ENCODE measurements around the gene ANKRD52. TPM values are rescaled to one million over a fixed set of nuclear protein-coding genes. Genes with fewer than 3 reads are reported as not detected.
A peak's percentile ranks its signal among the peaks of the same experiment; 100 is the strongest.

Gene ANKRD52
- total and polyA plus RNA-seq, 2 experiments from 2014 or later: 20.3 to 25.2 TPM

- no peaks in the 10 kb centered on the region for H3K36me3 ChIP-seq (ENCODE audit: insufficient read depth)
- no peak for TF ChIP-seq EZH2phosphoT487 (IDR thresholded peaks at IDR 0.05; ENCODE audit: unreplicated experiment)
- TF ChIP-seq POLR2AphosphoS5 (IDR thresholded peaks at IDR 0.05; ENCODE audit: low read depth): no peak
- TF ChIP-seq ZNF331 (CRISPR knock-in tag; IDR thresholded peaks at IDR 0.05; ENCODE audit: low read depth): no peak
- no peaks in the 10 kb centered on the region for H3K9me2 ChIP-seq (ENCODE audit: insufficient read depth)
- H3K4me2 ChIP-seq: no peak overlapping the region
- no peak for DNase-seq (ENCODE audit: low spot score)
- no peaks in the 10 kb centered on the region for H4K20me1 ChIP-seq (replicated peaks; ENCODE audit: insufficient read depth)
- no peaks in the 10 kb centered on the region for H3K9me3 Mint-ChIP-seq
- no peak overlapping the region for H3K4me3 ChIP-seq
- H2AFZ ChIP-seq: no peak overlapping the region
- ATAC-seq: no peak
- no peaks in the 10 kb centered on the region for H3K27me3 Mint-ChIP-seq (ENCODE audit: insufficient read depth, low read depth, poor library complexity)
- peaks cover 5% of the 10 kb centered on the region; the same call in 1 of the 2 replicates for H3K27me3 ChIP-seq (ENCODE audit: insufficient read depth)
- peaks cover 8% of the 10 kb centered on the region; the same call in 1 of the 3 replicates for H3K36me3 Mint-ChIP-seq (ENCODE audit: low read depth)
- H3K4me1 ChIP-seq (ENCODE audit: insufficient read depth): peaks cover 8% of the 10 kb centered on the region
- H3K27ac ChIP-seq (ENCODE audit: low read depth): no peak overlapping the region
- H3K79me2 ChIP-seq (replicated peaks; ENCODE audit: insufficient read depth): no peaks in the 10 kb centered on the region
- no peak overlapping the region for H3K27ac Mint-ChIP-seq
- 0 out of 2 replicates have a peak, but pooled peaks cover 3% of the 10 kb centered on the region for H3F3A ChIP-seq (replicated peaks; ENCODE audit: low read depth)
- H3K4me1 Mint-ChIP-seq: peaks cover 21% of the 10 kb centered on the region
- no peak overlapping the region for H3K4me3 Mint-ChIP-seq
Observed at GRCh38 chr12:56229082-56229481, 29.1 kb downstream of the ANKRD52 start.

DNA sequence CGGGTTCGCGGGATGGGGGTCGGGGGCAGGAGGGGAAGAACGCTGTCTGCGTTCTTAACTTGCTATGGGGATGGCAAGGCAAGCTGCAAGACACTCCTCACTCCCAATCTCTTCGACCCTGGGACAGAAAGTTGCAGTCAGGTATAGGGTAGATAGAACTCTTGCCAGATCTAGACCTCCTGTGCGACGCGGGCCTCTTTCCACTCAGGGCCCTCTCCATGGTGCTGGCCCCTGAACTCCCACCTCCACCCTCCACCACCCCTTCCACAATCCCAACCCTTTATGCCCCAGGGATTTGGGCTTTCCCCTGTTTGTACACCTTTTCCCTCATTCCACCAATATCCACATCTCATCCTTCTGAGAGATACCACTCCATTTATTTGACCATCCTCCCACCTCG lies 33.2 kb downstream of the ANKRD52 start:
- Histone ChIP-seq H3K79me2 (replicated peaks; ENCODE audit: insufficient read depth) (peaks cover 13% of the 10 kb centered on the region), H3K27ac (ENCODE audit: low read depth) (no peak overlapping the region), H3K4me3 (peak overlapping the region; percentile 68), H3K4me1 (ENCODE audit: insufficient read depth) (peaks cover 30% of the 10 kb centered on the region), H4K20me1 (replicated peaks; ENCODE audit: insufficient read depth) (no peaks in the 10 kb centered on the region), H3K4me2 (peak overlapping the region; percentile 93), H3K36me3 (ENCODE audit: insufficient read depth) (no peaks in the 10 kb centered on the region), H3K27me3 (ENCODE audit: insufficient read depth) (no peaks in the 10 kb centered on the region), H3F3A (replicated peaks; ENCODE audit: low read depth) (peaks cover 20% of the 10 kb centered on the region; the same call in 1 of the 2 replicates), H3K9me2 (ENCODE audit: insufficient read depth) (no peaks in the 10 kb centered on the region), H2AFZ (peak overlapping the region; percentile 86; the same call in 1 of the 2 replicates)
- H3K27ac Mint-ChIP-seq: no peak overlapping the region
- H3K36me3 Mint-ChIP-seq (ENCODE audit: low read depth): peaks cover 12% of the 10 kb centered on the region; the same call in 2 of the 3 replicates
- peak; percentile 71 for TF ChIP-seq REST (IDR thresholded peaks at IDR 0.05; ENCODE audit: unreplicated experiment)
- TF ChIP-seq CTCF (conservative IDR thresholded peaks at IDR 0.05; ENCODE audit: low read depth in 2 of 2): no peak
- no peak for TF ChIP-seq NANOG (IDR thresholded peaks at IDR 0.05; ENCODE audit: borderline replicate concordance)
- TF ChIP-seq CREB1 (CRISPR knock-in tag; IDR thresholded peaks at IDR 0.05; ENCODE audit: low read depth): no peak
- H3K27me3 Mint-ChIP-seq (ENCODE audit: insufficient read depth, low read depth, poor library complexity): peaks cover 5% of the 10 kb centered on the region
- ATAC-seq: no peak
- no peak for DNase-seq (ENCODE audit: low spot score)
- peaks cover 35% of the 10 kb centered on the region for H3K4me1 Mint-ChIP-seq
- H3K4me3 Mint-ChIP-seq: peak overlapping the region; percentile 93
- no peaks in the 10 kb centered on the region for H3K9me3 Mint-ChIP-seq
